H1 (cell line): Measurements from ENCODE around the gene RASL10A. TPM values are rescaled to one million over a fixed set of nuclear protein-coding genes. Genes with fewer than 3 reads are reported as not detected.

Experiments
- CTCF ChIA-PET: fragments of 300-600 bp; sonication (Branson Sonifier 250); formaldehyde crosslinking; loops from one replicate; lab custom pipeline; 2021; ENCODE audit not compliant: partially characterized antibody; lab: Charles Lee
- POLR2A ChIA-PET: fragments of 300-600 bp; sonication (Branson Sonifier 250); formaldehyde crosslinking; loops from one replicate; lab custom pipeline; 2021; ENCODE audit warnings: inconsistent platforms; ENCODE audit not compliant: partially characterized antibody; lab: Charles Lee
- DNase-seq, 2 experiments: peaks; one replicate each; pipeline versions ENCODE4 v3.0.0 to v3.0.0-alpha.2; 2010 to 2022; ENCODE audit warnings: low spot score in 2 of 2, low read depth in 1 of 2, mixed read lengths in 1 of 2
- FAIRE-seq: peaks from 2 replicates; lab custom pipeline; 2011; peaks lifted over from hg19 to GRCh38; lab: Jason Lieb, UNC
- H2AFZ ChIP-seq: 2 replicates; pipeline ENCODE4 v1.8.1; 2012; ENCODE audit warnings: low read length, inconsistent platforms
- H2AK5ac ChIP-seq: 2 replicates; pipeline ENCODE4 v1.6.1; 2013; ENCODE audit warnings: low read depth, low read length
- H2BK120ac ChIP-seq: replicated peaks from 2 replicates; pipeline ENCODE3; 2013; ENCODE audit warnings: low read depth, low read length, inconsistent platforms
- H2BK12ac ChIP-seq: 2 replicates; pipeline ENCODE4 v1.6.1; 2013; ENCODE audit warnings: low read depth, low read length
- H2BK15ac ChIP-seq: 2 replicates; pipeline ENCODE4 v1.6.1; 2013; ENCODE audit warnings: low read length
- H2BK20ac ChIP-seq: 2 replicates; pipeline ENCODE4 v1.6.1; 2013; ENCODE audit warnings: low read length
- H2BK5ac ChIP-seq: 2 replicates; pipeline ENCODE4 v1.6.1; 2013; ENCODE audit warnings: low read depth, low read length
- H3K14ac ChIP-seq: 2 replicates; pipeline ENCODE4 v1.6.1; 2013; ENCODE audit warnings: inconsistent platforms; ENCODE audit not compliant: insufficient read length
- H3K18ac ChIP-seq: 2 replicates; pipeline ENCODE4 v1.6.1; 2013; ENCODE audit warnings: low read length; ENCODE audit errors: extremely low read depth
- H3K23ac ChIP-seq: 2 replicates; pipeline ENCODE4 v1.6.1; 2013; ENCODE audit warnings: inconsistent platforms; ENCODE audit not compliant: insufficient read length
- H3K23me2 ChIP-seq: 2 replicates; pipeline ENCODE4 v1.6.1; 2013; ENCODE audit warnings: low read depth, low read length
- H3K27ac ChIP-seq: 2 replicates; pipeline ENCODE4 v1.6.1; 2011; ENCODE audit warnings: low read depth, low read length, inconsistent platforms
- H3K27me3 ChIP-seq, 4 experiments: replicated peaks in 1 of 4; 1 replicate in 1 of 4; 2 replicates in 3 of 4; pipeline versions ENCODE4 v1.6.1 to v1.8.1; 2011 to 2013; ENCODE audit warnings: low read length in 3 of 4, mild to moderate bottlenecking in 3 of 4, inconsistent platforms in 2 of 4, mixed read lengths in 2 of 4, moderate library complexity in 1 of 4; ENCODE audit not compliant: control insufficient read depth in 3 of 4, insufficient read depth in 3 of 4; ENCODE audit errors: extremely low read depth in 1 of 4
- H3K36me3 ChIP-seq, 4 experiments: 2 replicates each; pipeline versions ENCODE4 v1.6.1 to v1.8.1; 2011 to 2013; ENCODE audit warnings: mild to moderate bottlenecking in 4 of 4, low read length in 3 of 4, moderate library complexity in 2 of 4, control low read depth in 1 of 4, inconsistent platforms in 1 of 4; ENCODE audit not compliant: insufficient read depth in 4 of 4, control insufficient read depth in 2 of 4
- H3K4ac ChIP-seq: replicated peaks from 2 replicates; pipeline ENCODE3; 2013; ENCODE audit warnings: low read length, low read depth, mixed read lengths, inconsistent platforms; ENCODE audit not compliant: insufficient read length
- H3K4me1 ChIP-seq, 4 experiments: replicated peaks in 1 of 4; 1 replicate in 1 of 4; 2 replicates in 3 of 4; pipeline versions ENCODE4 v1.6.1 to v1.8.1; 2011 to 2013; ENCODE audit warnings: low read length in 3 of 4, inconsistent platforms in 2 of 4, mixed read lengths in 1 of 4; ENCODE audit not compliant: insufficient read depth in 4 of 4, control insufficient read depth in 3 of 4
- H3K4me2 ChIP-seq, 2 experiments: 2 replicates each; pipeline versions ENCODE4 v1.6.1 to v1.8.1; 2011 to 2013; ENCODE audit warnings: low read depth in 2 of 2, low read length in 2 of 2, control low read depth in 1 of 2, inconsistent platforms in 1 of 2, mild to moderate bottlenecking in 1 of 2; ENCODE audit not compliant: insufficient read depth in 1 of 2
- H3K4me3 ChIP-seq, 4 experiments: fragments of 200-600, 300-600 bp in 1 of 4; sonication (generic), shearing (Covaris generic), sonication (Bioruptor Twin) in 1 of 4; 2 replicates each; pipeline versions ENCODE4 v1.5.1 to v1.8.1; 2011 to 2016; ENCODE audit warnings: low read length in 4 of 4, low read depth in 3 of 4, control low read depth in 2 of 4, inconsistent platforms in 2 of 4, mild to moderate bottlenecking in 2 of 4, mixed read lengths in 1 of 4, moderate library complexity in 1 of 4; ENCODE audit not compliant: insufficient read depth in 2 of 4; ENCODE audit errors: extremely low read depth in 1 of 4
- H3K56ac ChIP-seq: replicated peaks from 2 replicates; pipeline ENCODE3; 2013; ENCODE audit warnings: low read depth, mild to moderate bottlenecking, mixed read lengths, low read length, inconsistent platforms; ENCODE audit not compliant: insufficient read length
- H3K79me1 ChIP-seq: 2 replicates; pipeline ENCODE4 v1.6.1; 2013; ENCODE audit warnings: low read depth, low read length, control low read depth
- H3K79me2 ChIP-seq, 2 experiments: 2 replicates each; pipeline versions ENCODE4 v1.6.1 to v1.8.1; 2012 to 2013; ENCODE audit warnings: low read length in 2 of 2, mild to moderate bottlenecking in 2 of 2, inconsistent platforms in 1 of 2; ENCODE audit not compliant: insufficient read depth in 2 of 2, control insufficient read depth in 1 of 2
- H3K9ac ChIP-seq, 4 experiments: replicated peaks in 1 of 4; 1 replicate in 1 of 4; 2 replicates in 3 of 4; pipeline versions ENCODE4 v1.6.1 to v1.8.1; 2011 to 2013; ENCODE audit warnings: low read depth in 3 of 4, low read length in 3 of 4, control low read depth in 2 of 4, mild to moderate bottlenecking in 2 of 4, moderate library complexity in 2 of 4, inconsistent platforms in 1 of 4; ENCODE audit errors: extremely low read depth in 1 of 4
- H3K9me3 ChIP-seq, 2 experiments: 2 replicates each; pipeline versions ENCODE4 v1.6.1 to v1.8.1; 2012 to 2013; ENCODE audit warnings: mild to moderate bottlenecking in 2 of 2, moderate library complexity in 2 of 2, control low read depth in 1 of 2, inconsistent platforms in 1 of 2, low read depth in 1 of 2, low read length in 1 of 2, mixed read lengths in 1 of 2; ENCODE audit not compliant: insufficient read depth in 2 of 2
- H4K20me1 ChIP-seq, 2 experiments: replicated peaks in 1 of 2; 2 replicates each; pipeline versions ENCODE3 to v1.8.1; 2011 to 2013; ENCODE audit warnings: inconsistent platforms in 2 of 2, low read length in 2 of 2, mild to moderate bottlenecking in 1 of 2; ENCODE audit not compliant: insufficient read depth in 2 of 2, control insufficient read depth in 1 of 2
- H4K5ac ChIP-seq: 2 replicates; pipeline ENCODE4 v1.6.1; 2013; ENCODE audit warnings: low read length, low read depth, mixed read lengths, inconsistent platforms; ENCODE audit not compliant: insufficient read length
- H4K8ac ChIP-seq: 2 replicates; pipeline ENCODE4 v1.8.0; 2013; ENCODE audit warnings: mild to moderate bottlenecking, moderate library complexity, low read length, inconsistent platforms; ENCODE audit not compliant: insufficient read depth; ENCODE audit errors: extremely low read depth
- H4K91ac ChIP-seq: replicated peaks from 2 replicates; pipeline ENCODE3; 2013; ENCODE audit warnings: low read length, mixed read lengths, inconsistent platforms; ENCODE audit not compliant: insufficient read length
- ASH2L ChIP-seq: fragments of 200-600, 300-600 bp; sonication (generic); IDR thresholded peaks from one replicate; pipeline ENCODE4 v1.7.1; 2017; ENCODE audit warnings: low read length
- BRCA1 ChIP-seq: IDR thresholded peaks from 2 replicates; pipeline ENCODE4 v1.6.1; 2012; ENCODE audit warnings: low read depth, low read length, improper control_type of control experiment
- CBX5 ChIP-seq: fragments of 300-800, 300-1000 bp; sonication (generic); IDR thresholded peaks from 2 replicates; pipeline ENCODE4 v1.7.1; 2016; ENCODE audit warnings: antibody characterized with exemption, low read length, low read depth
- CEBPB ChIP-seq: IDR thresholded peaks from 2 replicates; pipeline ENCODE4 v1.6.1; 2012; ENCODE audit warnings: low read depth, low read length
- FOSL1 ChIP-seq: IDR thresholded peaks from 2 replicates; pipeline ENCODE4 v1.6.1; 2011; ENCODE audit warnings: mild to moderate bottlenecking, low read depth, low read length, moderate library complexity; ENCODE audit not compliant: insufficient read depth
- GTF2F1 ChIP-seq: IDR thresholded peaks from 2 replicates; pipeline ENCODE4 v1.6.1; 2012; ENCODE audit warnings: low read depth, low read length, improper control_type of control experiment, borderline replicate concordance
- KDM4A ChIP-seq: IDR thresholded peaks from one replicate; pipeline ENCODE4 v1.7.1; 2012; ENCODE audit warnings: low read depth, mild to moderate bottlenecking, moderate library complexity, low read length, inconsistent platforms; ENCODE audit not compliant: severe bottlenecking
- NRF1 ChIP-seq: IDR thresholded peaks from 2 replicates; pipeline ENCODE4 v1.6.1; 2011; ENCODE audit warnings: mild to moderate bottlenecking, low read depth, low read length, improper control_type of control experiment
- POLR2A ChIP-seq, 2 experiments: IDR thresholded peaks; 1 replicate in 1 of 2; 2 replicates in 1 of 2; pipeline ENCODE4 v1.6.1; 2011; ENCODE audit warnings: low read depth in 2 of 2, low read length in 2 of 2, mild to moderate bottlenecking in 2 of 2; ENCODE audit errors: control extremely low read depth in 1 of 2
- POLR2AphosphoS5 ChIP-seq: IDR thresholded peaks from 2 replicates; pipeline ENCODE4 v1.6.1; 2011; ENCODE audit warnings: low read depth, low read length
- RBBP5 ChIP-seq: IDR thresholded peaks from 2 replicates; pipeline ENCODE4 v1.7.1; 2012; ENCODE audit warnings: low read depth, mild to moderate bottlenecking, inconsistent platforms, low read length, moderate library complexity, borderline replicate concordance
- RFX5 ChIP-seq: IDR thresholded peaks from 2 replicates; pipeline ENCODE4 v1.6.1; 2011; ENCODE audit warnings: low read depth, low read length, improper control_type of control experiment, borderline replicate concordance
- SIN3A ChIP-seq, 2 experiments: IDR thresholded peaks in 1 of 2; conservative IDR thresholded peaks in 1 of 2; 2 replicates each; pipeline ENCODE4 v1.6.1; 2011 to 2012; ENCODE audit warnings: low read length in 2 of 2, improper control_type of control experiment in 1 of 2, low read depth in 1 of 2, mild to moderate bottlenecking in 1 of 2
- SIRT6 ChIP-seq: IDR thresholded peaks from one replicate; pipeline ENCODE4 v1.7.1; 2012; ENCODE audit warnings: low read length, inconsistent platforms
- SP4 ChIP-seq: IDR thresholded peaks from 2 replicates; pipeline ENCODE4 v1.6.1; 2012; ENCODE audit warnings: low read length, inconsistent platforms
- TAF7 ChIP-seq: optimal IDR thresholded peaks from 2 replicates; pipeline ENCODE3; 2011; ENCODE audit warnings: low read depth, mild to moderate bottlenecking, inconsistent platforms, low read length, moderate library complexity, borderline replicate concordance
- WGBS, 2 experiments: shearing (Covaris generic) in 1 of 2; methylation state at CpG; one replicate each; pipeline versions ENCODE4 v1.1.6 to v1.1.7; 2013 to 2015; ENCODE audit warnings: low lambda C conversion rate in 2 of 2, mixed read lengths in 2 of 2, inconsistent platforms in 1 of 2, low coverage in 1 of 2, missing lambda C conversion rate in 1 of 2; ENCODE audit not compliant: insufficient replicate concordance in 2 of 2, insufficient coverage in 1 of 2, insufficient read length in 1 of 2; ENCODE audit errors: extremely low coverage in 1 of 2, missing lambda C conversion rate in 1 of 2; 5-methylcytosine and 5-hydroxymethylcytosine counted together
- polyA plus RNA-seq, 7 experiments: library from polyadenylated mRNA; depleted of rRNA in 3 of 7; stranded (reverse) in 5 of 7; unstranded in 2 of 7; fragments of >200 nt in 5 of 7; fragments of 200-250 nt in 2 of 7; gene quantifications; 1 replicate in 5 of 7; 2 replicates in 1 of 7; 4 replicates in 1 of 7; pipeline versions ENCODE4 v1.2.1 to v1.2.3, GENCODE V29; 2011 to 2013; ENCODE audit warnings: missing spikeins in 2 of 7, mixed read lengths in 2 of 7
- total RNA-seq: library from RNA; stranded (reverse); fragmentation: NEBNext Ultra II Directional; extraction: Animal tissue kit (Norgen Biotek cat#: 25700); gene quantifications from 2 replicates; pipeline ENCODE4 v1.2.1, GENCODE V29; 2021

The RASL10A gene
- total and polyA plus RNA-seq, 2 of the 8 experiments (the other 6 are each of a cell fraction or from before 2014, with no cell fraction given) = 1.1 to 1.5 TPM

- Histone ChIP-seq H3K79me1 (peaks cover 2% of the 10 kb centered on the region; the same call in 1 of the 2 replicates), H3K56ac (no peak overlapping the region), H3K4me2 (no peak overlapping the region), H3K9me3 (no peaks in the 10 kb centered on the region), H4K91ac (no peak overlapping the region), H3K23ac (no peak overlapping the region), H2AK5ac (no peak overlapping the region), H2AFZ (no peak overlapping the region), H3K27me3 (no peaks in the 10 kb centered on the region), H3K36me3 (peaks cover 36 to 98% (median 71%) of the 10 kb centered on the region in 4 experiments), H3K9ac (no peak overlapping the region), H4K8ac (no peak overlapping the region), H2BK5ac (no peak overlapping the region), H3K14ac (no peak overlapping the region), H3K79me2 (peaks cover 2 to 58% of the 10 kb centered on the region in 2 experiments; a peak in 2 of 4 replicates), H2BK120ac (no peak overlapping the region), H2BK15ac (no peak overlapping the region), H3K4me1 (no peaks in the 10 kb centered on the region), H2BK12ac (no peak overlapping the region), H4K20me1 (peaks cover 15 to 18% of the 10 kb centered on the region in 2 experiments), H3K4ac (no peak overlapping the region), H3K18ac (no peak overlapping the region), H3K27ac (no peak overlapping the region), H3K23me2 (no peaks in the 10 kb centered on the region), H3K4me3 (no peak overlapping the region), H4K5ac (no peak overlapping the region), H2BK20ac (no peak overlapping the region)
- DNase-seq = no peak
- POLR2A ChIA-PET = interaction anchor here (1.4 to 20.1 kb wide), 4 partner anchors 9 to 28 kb away, joined by 3 to 436 read pairs (median 7); partner anchors contain the start of genes EWSR1 and RHBDD3
- FAIRE-seq = no peak
- CTCF ChIA-PET = interaction anchor here (0.9 to 1.5 kb wide), 5 partner anchors 9 to 25 kb away, joined by 3 to 6 read pairs (median 4); no protein-coding TSS in a partner anchor
- 84% methylated on average over 2 of the region's 2 CpGs; no CpG with 5 or more reads in 1 of the 2 experiments for WGBS, 2 experiments
- TF ChIP-seq RFX5 = no peak
- TF ChIP-seq GTF2F1 = no peak
- TF ChIP-seq RBBP5 = no peak
- TF ChIP-seq FOSL1 = no peak
- TF ChIP-seq CBX5 = no peak
- no peak for TF ChIP-seq CEBPB
- no peak for TF ChIP-seq POLR2AphosphoS5
- no peak for TF ChIP-seq KDM4A
- TF ChIP-seq SIN3A (conservative IDR thresholded peaks at IDR 0.05 in 1 of 2, IDR thresholded peaks at IDR 0.05 in 1 of 2; ENCODE audit: low read depth in 1 of 2, low read length in 2 of 2) = no peak
- no peak for TF ChIP-seq BRCA1
- no peak for TF ChIP-seq ASH2L
- no peak for TF ChIP-seq TAF7
- no peak for TF ChIP-seq SP4
- TF ChIP-seq POLR2A (IDR thresholded peaks at IDR 0.05; ENCODE audit: control extremely low read depth in 1 of 2, low read depth in 2 of 2, low read length in 2 of 2) = no peak
- no peak for TF ChIP-seq SIRT6
- TF ChIP-seq NRF1 = no peak
These were observed 26.7 kb downstream of the RASL10A start for GRCh38 chr22:29288837-29289236.
